GM12873 (cell line): ENCODE data around the gene FAM217A.

Experiments
- TF ChIP-seq, protein P1 (sequence below): IDR thresholded peaks from 2 replicates; pipeline ENCODE4 v1.5.1; 2012; ENCODE audit warnings: low read depth, mild to moderate bottlenecking, moderate library complexity, low read length, control low read depth; ENCODE audit not compliant: insufficient read depth; ENCODE audit errors: missing control alignments

The FAM217A gene

DNA sequence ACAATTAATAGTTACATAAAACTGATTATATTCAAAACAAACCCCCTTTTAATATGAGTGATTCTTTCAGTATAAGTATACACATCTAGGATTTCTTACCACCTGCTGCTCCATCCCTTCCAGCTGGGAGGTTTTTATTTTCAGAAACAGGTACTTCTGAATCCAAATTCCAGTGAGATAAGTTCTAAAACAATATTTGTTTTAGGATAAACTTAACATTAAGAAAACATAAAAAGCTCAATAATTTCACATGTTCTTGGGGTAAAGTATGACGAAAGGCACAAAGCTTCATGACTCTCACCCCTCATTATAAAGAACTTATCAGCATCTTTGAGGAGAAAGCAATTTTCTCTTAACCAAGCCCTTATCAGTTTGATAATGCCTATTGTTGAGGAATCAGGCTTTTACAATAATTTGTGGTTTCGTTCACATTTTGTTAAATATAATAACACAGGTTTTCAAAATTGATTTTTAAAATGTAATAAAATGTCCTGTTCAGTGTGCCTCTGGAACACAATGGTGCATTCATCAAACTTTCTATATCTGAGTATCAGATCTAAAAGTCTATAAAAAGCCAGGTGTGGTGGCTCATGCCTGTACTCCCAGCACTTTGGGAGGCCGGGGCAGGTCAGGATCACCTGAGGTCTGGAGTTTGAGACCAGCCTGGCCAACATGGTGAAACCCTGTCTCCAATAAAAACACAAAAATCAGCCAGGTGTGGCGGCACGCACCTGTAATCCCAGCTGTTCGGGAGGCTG is 4.3 kb downstream of the FAM217A start:
- TF ChIP-seq, protein P1, sequence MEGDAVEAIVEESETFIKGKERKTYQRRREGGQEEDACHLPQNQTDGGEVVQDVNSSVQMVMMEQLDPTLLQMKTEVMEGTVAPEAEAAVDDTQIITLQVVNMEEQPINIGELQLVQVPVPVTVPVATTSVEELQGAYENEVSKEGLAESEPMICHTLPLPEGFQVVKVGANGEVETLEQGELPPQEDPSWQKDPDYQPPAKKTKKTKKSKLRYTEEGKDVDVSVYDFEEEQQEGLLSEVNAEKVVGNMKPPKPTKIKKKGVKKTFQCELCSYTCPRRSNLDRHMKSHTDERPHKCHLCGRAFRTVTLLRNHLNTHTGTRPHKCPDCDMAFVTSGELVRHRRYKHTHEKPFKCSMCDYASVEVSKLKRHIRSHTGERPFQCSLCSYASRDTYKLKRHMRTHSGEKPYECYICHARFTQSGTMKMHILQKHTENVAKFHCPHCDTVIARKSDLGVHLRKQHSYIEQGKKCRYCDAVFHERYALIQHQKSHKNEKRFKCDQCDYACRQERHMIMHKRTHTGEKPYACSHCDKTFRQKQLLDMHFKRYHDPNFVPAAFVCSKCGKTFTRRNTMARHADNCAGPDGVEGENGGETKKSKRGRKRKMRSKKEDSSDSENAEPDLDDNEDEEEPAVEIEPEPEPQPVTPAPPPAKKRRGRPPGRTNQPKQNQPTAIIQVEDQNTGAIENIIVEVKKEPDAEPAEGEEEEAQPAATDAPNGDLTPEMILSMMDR = no peak

DNA sequence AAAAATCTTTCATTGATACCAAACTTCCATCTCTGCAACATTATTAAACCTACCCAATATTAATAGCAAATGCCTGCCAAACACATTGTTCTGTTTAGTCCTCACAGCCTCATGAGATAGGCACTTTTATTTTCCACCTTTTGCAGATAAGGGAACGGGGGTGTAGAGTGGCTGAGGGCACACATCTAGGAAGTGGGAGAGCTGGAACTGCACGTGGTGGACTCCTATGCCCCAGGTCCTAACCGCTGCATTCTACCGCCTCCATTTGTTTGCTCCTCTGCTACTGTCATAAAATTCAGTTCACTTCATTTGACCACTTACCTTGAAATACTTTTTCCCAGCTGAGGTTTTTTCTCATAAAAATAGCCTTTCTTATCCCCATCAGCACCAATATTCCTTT is 7.6 kb downstream of the FAM217A start:
- TF ChIP-seq, protein P1 = no peak

DNA sequence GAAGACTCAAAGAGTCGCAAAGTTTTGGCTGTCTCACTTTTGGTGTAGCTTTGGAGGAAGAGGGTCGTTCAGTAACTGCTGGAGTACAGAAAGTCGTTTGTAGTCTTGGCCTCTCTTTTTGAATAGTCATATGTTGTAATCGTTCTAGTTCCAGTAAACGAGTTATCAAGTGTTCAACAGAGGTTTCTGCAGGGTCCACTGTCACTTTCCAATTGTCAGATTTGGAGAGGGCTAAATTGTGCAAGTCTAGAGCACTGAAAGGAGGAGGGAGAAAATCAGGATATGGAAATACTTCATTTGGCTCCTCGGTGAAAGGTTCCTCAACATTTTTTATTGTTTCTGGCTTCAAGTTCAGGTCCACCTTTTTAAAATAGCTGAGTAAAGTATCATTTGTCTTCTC is 9.7 kb downstream of the FAM217A start:
- TF ChIP-seq, protein P1 = no peak

GRCh38 chr6:4067673-4068072 is 11.3 kb downstream of the FAM217A start:
- TF ChIP-seq, protein P1 = no peak

DNA sequence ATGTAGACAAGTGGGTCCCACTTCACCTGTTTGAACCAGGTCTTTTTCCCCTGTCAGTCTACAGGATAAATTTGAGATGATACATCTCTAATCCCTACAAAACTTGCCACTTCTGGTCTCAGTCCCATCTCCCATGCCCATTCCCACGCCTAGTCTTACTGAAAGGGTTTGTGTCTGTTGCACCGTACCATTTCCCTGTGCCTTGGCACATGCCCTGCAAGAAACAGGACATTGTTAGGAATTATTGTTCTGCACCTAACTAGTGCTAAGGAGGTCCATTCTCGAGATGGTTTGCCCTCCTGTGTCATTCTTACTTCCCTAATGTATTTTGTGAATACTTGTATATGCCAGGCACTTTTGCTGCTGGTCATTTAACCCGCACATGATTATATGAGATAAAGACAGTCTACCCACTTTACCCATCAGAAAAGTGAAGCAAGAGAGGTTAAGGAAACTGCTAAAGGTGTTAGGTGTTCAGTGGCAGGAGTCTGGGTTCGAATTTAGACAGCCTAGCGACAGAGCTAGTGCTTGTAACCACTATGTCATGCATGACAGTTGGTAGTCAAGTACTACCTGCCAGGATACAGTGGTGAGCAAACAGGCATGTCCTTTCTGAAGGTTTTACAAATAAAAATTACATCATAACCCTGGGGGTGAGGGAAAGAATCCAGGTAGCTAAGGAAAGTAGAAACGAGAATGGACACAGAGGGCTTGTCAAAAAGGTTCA is 12.7 kb downstream of the FAM217A start:
- TF ChIP-seq, protein P1 = no peak

DNA sequence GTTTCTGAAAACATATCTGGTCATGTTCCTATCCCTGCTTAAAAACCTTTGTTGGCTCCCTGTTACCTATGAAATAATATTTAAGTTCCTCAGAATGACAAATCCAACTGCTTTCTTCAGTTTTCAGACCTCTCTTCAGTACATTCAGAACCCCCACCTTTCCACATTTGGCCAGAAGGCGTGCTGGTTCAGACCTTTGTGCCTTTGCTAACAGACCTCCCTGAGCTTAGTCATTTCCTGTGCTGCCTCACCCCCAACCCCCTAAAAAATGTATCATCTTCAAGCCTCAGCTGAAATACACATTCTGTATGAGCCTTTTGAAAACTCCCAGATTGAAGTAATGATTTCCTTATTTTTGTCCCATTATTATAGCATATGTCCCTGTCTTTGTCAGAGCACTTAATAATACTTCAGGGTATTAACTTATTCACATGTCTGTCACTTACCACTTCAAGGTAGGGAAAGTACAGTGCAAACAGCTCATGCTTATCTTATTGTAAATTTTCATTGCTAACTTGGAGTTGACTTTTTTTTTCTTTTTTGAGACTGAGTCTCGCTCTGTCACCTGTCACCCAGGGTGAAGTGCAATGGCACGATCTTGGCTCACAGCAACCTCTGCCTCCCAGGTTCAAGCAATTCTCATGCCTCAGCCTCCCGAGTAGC is 19.7 kb downstream of the FAM217A start:
- TF ChIP-seq, protein P1 = no peak

- TF ChIP-seq, protein P1 = no peak
These were observed 21.9 kb downstream of the FAM217A start for GRCh38 chr6:4057036-4057435.
